ENCODE results near the gene CARNS1.

CARNS1 gene

DNA sequence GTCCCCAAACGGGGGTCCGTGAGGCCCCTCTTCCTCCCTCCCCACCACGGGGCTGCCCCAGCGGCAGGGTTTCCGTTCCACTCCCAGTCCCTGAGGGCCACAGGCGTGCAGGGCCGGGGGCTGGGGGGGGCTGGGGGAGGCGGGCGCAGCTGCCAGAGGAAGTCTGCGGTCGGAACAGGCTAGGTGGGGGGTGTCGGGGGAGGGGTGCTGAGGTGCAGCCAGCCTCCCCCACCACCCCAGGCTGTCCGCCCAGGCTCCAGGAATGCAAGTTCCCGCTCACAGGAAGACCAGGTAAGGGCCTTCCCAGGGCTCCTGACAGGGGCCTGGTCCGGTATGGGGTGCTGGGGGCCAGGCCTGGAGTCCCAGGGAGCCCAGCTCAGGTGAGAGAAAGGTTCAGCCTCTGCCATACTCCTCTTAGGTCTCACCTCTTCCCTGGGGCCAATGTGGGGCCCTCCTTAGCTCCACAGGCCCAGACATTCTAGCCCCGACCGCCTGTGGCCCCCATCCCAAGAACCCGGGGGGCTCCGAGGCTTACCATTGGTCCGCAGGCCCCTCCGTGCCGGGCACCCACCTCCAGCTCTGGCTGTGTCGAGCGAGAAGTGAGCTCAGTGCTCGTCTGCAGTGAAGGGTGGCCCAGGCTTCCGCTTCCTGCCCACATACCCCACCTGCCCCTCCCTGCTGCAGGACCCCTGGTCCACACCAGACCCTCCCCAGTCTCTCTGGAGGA, 21.8 kb downstream of the CARNS1 start, which contains the start of gene PTPRCAP:
Gene PTPRCAP (minus strand): TSS at position 601 of the 727 bp plus-strand sequence. CDS start 63 bp downstream, at position 538.
- TF ChIP-seq Cebpa-rat (IDR thresholded peaks at IDR 0.05), result no peak
- H3K4me1 ChIP-seq, result peaks cover 96% of the 10 kb centered on the region
- peak within 1 kb of the TSS; percentile 97 for H3K4me2 ChIP-seq
- peak within 1 kb of the TSS; percentile 94 for H3K9ac ChIP-seq
- peaks cover 46% of the 10 kb centered on the region for H4K20me1 ChIP-seq
- H3K4me3 ChIP-seq, result peak within 1 kb of the TSS; percentile 77
- no peaks in the 10 kb centered on the region for H3K9me3 ChIP-seq
- no peaks in the 10 kb centered on the region for H3K27me3 ChIP-seq
- peak within 1 kb of the TSS; percentile 99 for H3K27ac ChIP-seq
- H3K36me3 ChIP-seq, result peaks cover 40% of the 10 kb centered on the region

DNA sequence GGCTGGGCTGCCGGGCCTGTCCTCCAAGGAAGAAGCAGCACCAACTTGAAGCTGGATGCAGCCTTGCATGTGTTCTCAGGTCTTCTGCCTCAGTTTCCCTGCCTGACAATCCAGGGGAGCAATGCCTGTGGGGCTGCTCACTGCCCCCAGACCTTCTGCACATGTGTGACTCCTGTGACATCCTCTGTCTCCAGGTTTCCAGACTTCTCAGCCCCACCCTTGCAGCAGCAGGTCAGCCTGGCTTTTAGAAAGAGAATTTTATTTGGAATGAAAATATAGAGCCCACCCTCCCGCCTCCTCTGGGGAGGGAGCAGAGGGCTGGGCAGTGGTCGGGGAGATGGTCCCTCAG, 22.3 kb downstream of the CARNS1 start:
- TF ChIP-seq Cebpa-rat (IDR thresholded peaks at IDR 0.05), result no peak
- Histone ChIP-seq H3K4me2 (peak overlapping the region; percentile 97), H3K9ac (peak overlapping the region; percentile 94)

DNA sequence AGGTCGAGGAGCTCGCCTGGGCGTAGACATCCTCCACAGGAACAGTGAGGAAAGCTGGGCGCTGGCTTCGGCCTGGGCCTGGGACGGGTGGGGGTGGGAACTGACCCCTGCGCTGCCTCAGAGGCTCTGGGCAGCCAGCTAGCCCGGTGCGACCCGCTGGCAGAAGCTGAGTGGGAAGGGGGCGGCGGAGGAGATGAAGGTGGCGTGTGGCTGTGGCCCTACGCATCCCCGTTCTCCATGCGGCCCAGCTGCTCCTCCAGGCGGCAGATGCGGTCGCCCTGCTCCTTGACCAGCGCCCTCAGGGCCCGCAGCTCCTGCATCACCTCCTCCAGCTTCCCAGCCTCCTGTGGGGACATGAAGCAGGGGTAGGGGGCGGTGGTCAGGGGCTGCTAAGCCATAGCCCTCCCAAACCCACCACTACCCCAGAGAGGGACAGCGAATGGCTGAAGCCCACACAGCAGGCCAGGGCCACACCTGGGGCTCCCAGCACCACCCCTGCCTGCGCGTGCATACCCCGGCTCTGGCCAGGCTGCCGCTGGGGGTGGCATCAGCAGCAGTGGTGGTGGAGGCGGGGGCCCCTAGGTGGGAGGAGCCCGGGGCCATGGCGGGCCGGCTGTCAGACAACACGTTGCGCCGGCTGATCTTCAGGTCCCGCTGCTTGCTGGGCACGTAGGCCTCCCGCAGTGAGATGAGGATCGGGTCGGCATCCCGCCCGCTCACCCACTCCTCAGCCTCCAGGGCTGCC, 22.9 kb downstream of the CARNS1 start:
- Histone ChIP-seq H3K9ac (peak overlapping the region; percentile 94), H3K9me3 (no peaks in the 10 kb centered on the region), H3K4me3 (peak overlapping the region; percentile 77), H3K4me1 (peaks cover 93% of the 10 kb centered on the region), H4K20me1 (peaks cover 35% of the 10 kb centered on the region), H3K27ac (peak overlapping the region; percentile 99), H3K27me3 (no peaks in the 10 kb centered on the region), H3K4me2 (peak overlapping the region; percentile 97), H3K36me3 (peaks cover 29% of the 10 kb centered on the region)
- TF ChIP-seq Cebpa-rat (IDR thresholded peaks at IDR 0.05), result no peak

More for the DNA sequence above, 22.3 kb downstream of the CARNS1 start:
- Histone ChIP-seq H3K4me3 (peak overlapping the region; percentile 77), H3K9me3 (no peaks in the 10 kb centered on the region), H3K4me1 (peaks cover 96% of the 10 kb centered on the region), H3K27me3 (no peaks in the 10 kb centered on the region), H3K27ac (peak overlapping the region; percentile 99), H3K36me3 (peaks cover 35% of the 10 kb centered on the region), H4K20me1 (peaks cover 40% of the 10 kb centered on the region)

DNA sequence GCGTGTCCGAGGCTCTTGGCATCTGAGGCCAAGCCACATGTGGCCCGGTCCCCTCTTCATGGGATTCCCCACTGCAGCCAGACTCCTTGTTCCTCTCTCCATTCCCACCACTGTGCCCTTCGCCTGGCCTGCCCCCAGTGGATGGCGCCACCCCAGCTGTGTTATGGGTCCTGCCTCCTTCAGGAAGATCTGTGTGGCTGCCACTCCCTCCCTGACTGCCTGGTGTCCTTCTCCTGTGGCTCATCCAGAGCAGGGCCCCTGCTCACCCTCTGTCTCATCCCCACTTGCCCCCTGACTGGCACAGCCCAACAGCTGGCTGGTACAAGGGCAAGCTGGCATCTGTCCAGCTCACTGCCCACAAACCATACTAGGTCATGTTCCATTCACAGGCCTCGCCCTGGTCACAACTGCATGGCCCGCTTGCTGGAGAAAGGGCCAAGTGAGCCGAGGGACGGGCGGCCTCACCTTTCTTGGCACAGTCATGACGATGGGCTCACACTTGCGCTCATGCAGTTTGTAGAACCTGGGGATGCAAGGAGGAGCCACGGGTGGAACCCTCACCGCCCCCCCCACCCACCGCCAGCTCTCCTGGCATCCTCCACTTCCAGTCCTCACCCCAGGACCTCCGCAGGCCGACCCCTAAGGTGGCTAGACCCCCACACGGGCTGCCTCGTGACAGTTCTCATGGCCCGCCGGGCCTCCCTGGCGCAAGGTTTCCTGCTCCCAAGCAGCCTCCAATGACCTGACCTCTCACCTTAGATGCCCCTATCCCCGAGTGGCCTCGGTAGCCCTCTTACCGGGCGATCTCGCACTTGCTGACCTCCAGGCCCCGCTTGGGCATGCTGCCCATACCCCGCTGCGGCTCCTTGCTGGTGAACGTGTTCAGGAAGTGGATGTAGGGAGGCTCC, 24.1 kb downstream of the CARNS1 start:
- H3K9ac ChIP-seq, result peak overlapping the region; percentile 64
- H4K20me1 ChIP-seq, result peaks cover 22% of the 10 kb centered on the region
- H3K4me3 ChIP-seq, result peak overlapping the region; percentile 25; the same call in 1 of the 2 replicates
- H3K27me3 ChIP-seq, result no peaks in the 10 kb centered on the region
- peak overlapping the region; percentile 99 for H3K27ac ChIP-seq
- H3K4me1 ChIP-seq, result peaks cover 90% of the 10 kb centered on the region
- H3K9me3 ChIP-seq, result no peaks in the 10 kb centered on the region
- TF ChIP-seq Cebpa-rat (IDR thresholded peaks at IDR 0.05), result no peak
- peaks cover 17% of the 10 kb centered on the region for H3K36me3 ChIP-seq
- peak overlapping the region; percentile 97 for H3K4me2 ChIP-seq

DNA sequence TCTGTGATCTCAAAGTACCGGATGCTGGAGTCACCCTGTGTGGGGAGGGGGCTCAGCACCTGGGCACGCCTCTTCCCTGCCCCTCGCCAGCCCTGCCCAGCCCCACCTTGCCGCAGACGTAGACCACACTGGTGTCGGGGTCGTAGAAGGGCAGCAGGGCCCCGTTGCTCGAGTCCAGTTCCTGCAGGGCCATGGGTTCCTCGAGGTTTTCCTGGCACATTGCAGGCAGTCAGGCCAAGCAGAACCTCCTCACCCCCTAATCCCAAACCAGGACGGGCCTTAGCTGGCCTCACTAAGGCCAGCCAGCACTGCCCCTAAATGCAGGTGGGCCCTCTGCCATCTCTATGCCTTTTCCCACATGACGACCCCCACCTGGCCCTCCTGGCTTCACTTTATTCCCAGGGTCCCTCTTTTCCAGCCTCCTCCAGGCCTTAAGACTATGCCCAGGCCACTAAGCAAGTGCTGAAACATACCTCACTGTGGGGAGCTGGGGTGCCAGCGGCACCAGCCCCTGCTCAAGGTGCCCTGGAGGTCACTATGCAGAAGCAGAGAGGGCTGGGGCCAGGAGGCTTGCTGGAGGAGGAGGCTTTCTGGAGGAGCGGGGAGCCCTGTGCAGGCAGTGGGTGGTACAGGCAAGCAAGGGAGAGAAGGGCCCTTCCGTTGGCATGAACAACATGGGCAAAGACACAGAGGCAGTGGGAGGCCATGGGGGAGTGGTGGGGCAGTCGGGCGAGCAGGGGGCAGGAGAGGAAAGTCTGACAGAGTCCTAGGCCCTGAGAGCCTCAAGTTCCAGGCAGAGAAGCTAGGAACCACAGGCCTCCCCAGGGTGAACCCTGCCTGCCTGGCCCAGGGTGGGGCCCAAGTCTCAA, 25.0 kb downstream of the CARNS1 start:
- Histone ChIP-seq H3K9me3 (no peaks in the 10 kb centered on the region), H3K4me3 (peak overlapping the region; percentile 28; the same call in 1 of the 2 replicates), H3K4me1 (peaks cover 90% of the 10 kb centered on the region), H3K36me3 (peaks cover 8% of the 10 kb centered on the region), H3K27ac (peak overlapping the region; percentile 79), H3K9ac (peak overlapping the region; percentile 64), H4K20me1 (peaks cover 13% of the 10 kb centered on the region), H3K4me2 (peak overlapping the region; percentile 97), H3K27me3 (no peaks in the 10 kb centered on the region)
- no peak for TF ChIP-seq Cebpa-rat (IDR thresholded peaks at IDR 0.05)

DNA sequence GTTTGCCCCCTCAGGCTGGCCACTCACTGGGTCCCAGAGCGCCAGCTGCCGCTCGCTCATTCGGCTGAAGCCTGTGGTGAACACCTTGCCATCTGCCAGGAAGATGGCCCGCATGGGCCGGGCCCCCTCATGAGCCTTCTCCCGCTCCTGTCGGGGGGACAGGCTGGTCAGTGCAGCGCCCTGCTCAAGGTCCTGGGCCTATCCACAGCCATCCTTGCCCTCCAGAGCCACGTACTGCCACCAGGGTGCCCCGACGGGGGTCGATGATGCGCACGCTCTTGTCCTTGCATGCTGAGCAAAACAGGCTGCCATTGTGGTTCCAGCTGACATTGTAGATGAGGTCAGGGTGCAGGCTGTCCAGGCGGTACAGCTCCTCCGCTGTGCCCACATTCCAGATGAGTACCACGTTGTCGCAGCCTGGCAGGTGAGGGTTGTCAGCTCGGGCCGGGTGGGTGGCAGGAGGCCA, 25.7 kb downstream of the CARNS1 start:
- Histone ChIP-seq H3K4me1 (peaks cover 90% of the 10 kb centered on the region), H3K36me3 (peaks cover 1% of the 10 kb centered on the region), H3K9me3 (no peaks in the 10 kb centered on the region), H3K27ac (peak overlapping the region; percentile 79), H3K27me3 (no peaks in the 10 kb centered on the region), H4K20me1 (peaks cover 7% of the 10 kb centered on the region), H3K4me3 (peak overlapping the region; percentile 28; the same call in 1 of the 2 replicates), H3K4me2 (peak overlapping the region; percentile 97), H3K9ac (peak overlapping the region; percentile 64)
- no peak for TF ChIP-seq Cebpa-rat (IDR thresholded peaks at IDR 0.05)

DNA sequence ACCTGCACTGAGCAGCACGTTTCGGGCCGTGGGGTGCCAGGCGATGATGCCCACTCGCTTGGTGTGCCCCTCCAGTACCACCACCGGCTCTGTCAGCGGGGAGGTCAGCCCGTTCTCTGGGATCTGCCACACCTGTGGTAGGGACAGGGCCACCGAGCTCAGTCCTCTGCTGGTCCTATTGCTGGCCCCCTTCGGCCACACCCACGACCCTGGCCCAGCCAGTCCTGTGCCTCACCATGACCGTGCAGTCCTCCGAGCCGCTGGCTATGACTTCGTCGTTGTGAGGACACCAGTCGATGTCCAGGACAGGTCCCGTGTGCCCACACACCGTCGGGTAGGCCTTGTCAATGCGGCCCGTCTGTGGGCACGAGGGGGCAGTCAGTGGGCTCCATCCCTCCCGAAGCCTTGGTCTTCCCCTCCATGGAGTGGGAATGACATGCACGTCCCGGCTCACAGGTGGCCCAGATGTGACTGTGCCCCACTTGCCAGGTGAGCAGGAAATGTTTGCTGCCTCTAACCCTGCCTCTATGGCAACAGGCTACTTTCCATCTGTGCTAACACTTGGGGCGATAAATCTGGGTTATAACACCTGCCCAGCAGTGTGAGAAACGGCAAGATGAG, 26.4 kb downstream of the CARNS1 start:
- TF ChIP-seq Cebpa-rat (IDR thresholded peaks at IDR 0.05), result no peak
- Histone ChIP-seq H3K27ac (no peak overlapping the region), H3K9me3 (no peaks in the 10 kb centered on the region), H3K4me2 (peak overlapping the region; percentile 97), H3K4me1 (peaks cover 91% of the 10 kb centered on the region), H3K9ac (no peak overlapping the region), H3K4me3 (no peak overlapping the region), H4K20me1 (no peaks in the 10 kb centered on the region), H3K36me3 (no peaks in the 10 kb centered on the region), H3K27me3 (no peaks in the 10 kb centered on the region)

All from BLaER1 (cell line).